Measurements from ENCODE around the gene NHLRC4. TPM values are rescaled to one million over a fixed set of nuclear protein-coding genes. Genes with fewer than 3 reads are reported as not detected.

The NHLRC4 gene
- total RNA-seq, 2 donors from 2014 or later, result 2.0 to 3.2 TPM

DNA sequence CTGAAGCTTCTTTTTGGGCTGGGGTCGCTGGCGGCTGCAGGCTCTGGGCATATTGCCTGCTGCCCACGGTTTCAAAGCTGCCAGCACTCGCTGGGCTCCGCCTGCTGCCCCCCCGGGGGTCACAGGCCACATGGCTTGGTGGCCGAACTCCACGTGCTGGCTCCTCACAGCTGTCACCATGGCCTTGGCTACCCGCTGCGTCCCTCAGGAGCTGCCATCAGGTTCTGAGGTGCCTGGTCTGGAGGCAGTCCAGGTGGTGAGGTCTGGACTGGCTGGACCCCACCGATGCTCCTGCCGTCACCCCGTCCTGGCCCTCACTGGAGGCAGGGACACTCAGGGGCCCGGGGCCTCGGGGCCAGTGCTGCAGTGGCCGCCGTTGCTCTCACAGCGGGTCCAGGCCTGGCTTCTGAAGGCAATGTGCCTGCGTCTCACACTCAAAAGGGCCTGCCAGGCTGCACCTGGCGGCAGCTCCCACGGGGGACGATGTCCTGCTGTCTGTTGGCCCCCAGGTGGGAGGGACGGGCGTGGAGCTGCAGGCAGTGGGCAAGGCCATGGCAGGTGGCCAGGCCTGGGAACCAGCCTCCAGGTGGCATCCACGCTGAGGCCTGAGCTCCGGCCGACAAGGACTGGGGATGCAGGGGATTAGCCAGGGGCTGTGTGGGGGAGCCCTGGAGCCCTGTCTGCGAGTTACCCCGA lies 26.0 kb upstream of the NHLRC4 start:
- Histone ChIP-seq H3K9me3 (no peaks in the 10 kb centered on the region), H3K4me1 (ENCODE audit: control insufficient read depth in 1 of 2, low read depth in 2 of 2) (no peaks in the 10 kb centered on the region), H3K27ac (no peak overlapping the region), H3K27me3 (replicated peaks; ENCODE audit: insufficient read depth) (no peaks in the 10 kb centered on the region), H3K36me3 (no peaks in the 10 kb centered on the region), H3K4me3 (no peak overlapping the region)
- ATAC-seq (ENCODE audit: insufficient number of reproducible peaks, low FRiP score, low read depth) (no peak), DNase-seq (ENCODE audit: low spot score) (no peak)
- TF ChIP-seq, protein P1, sequence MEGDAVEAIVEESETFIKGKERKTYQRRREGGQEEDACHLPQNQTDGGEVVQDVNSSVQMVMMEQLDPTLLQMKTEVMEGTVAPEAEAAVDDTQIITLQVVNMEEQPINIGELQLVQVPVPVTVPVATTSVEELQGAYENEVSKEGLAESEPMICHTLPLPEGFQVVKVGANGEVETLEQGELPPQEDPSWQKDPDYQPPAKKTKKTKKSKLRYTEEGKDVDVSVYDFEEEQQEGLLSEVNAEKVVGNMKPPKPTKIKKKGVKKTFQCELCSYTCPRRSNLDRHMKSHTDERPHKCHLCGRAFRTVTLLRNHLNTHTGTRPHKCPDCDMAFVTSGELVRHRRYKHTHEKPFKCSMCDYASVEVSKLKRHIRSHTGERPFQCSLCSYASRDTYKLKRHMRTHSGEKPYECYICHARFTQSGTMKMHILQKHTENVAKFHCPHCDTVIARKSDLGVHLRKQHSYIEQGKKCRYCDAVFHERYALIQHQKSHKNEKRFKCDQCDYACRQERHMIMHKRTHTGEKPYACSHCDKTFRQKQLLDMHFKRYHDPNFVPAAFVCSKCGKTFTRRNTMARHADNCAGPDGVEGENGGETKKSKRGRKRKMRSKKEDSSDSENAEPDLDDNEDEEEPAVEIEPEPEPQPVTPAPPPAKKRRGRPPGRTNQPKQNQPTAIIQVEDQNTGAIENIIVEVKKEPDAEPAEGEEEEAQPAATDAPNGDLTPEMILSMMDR (IDR thresholded peaks at IDR 0.05), result no peak

DNA sequence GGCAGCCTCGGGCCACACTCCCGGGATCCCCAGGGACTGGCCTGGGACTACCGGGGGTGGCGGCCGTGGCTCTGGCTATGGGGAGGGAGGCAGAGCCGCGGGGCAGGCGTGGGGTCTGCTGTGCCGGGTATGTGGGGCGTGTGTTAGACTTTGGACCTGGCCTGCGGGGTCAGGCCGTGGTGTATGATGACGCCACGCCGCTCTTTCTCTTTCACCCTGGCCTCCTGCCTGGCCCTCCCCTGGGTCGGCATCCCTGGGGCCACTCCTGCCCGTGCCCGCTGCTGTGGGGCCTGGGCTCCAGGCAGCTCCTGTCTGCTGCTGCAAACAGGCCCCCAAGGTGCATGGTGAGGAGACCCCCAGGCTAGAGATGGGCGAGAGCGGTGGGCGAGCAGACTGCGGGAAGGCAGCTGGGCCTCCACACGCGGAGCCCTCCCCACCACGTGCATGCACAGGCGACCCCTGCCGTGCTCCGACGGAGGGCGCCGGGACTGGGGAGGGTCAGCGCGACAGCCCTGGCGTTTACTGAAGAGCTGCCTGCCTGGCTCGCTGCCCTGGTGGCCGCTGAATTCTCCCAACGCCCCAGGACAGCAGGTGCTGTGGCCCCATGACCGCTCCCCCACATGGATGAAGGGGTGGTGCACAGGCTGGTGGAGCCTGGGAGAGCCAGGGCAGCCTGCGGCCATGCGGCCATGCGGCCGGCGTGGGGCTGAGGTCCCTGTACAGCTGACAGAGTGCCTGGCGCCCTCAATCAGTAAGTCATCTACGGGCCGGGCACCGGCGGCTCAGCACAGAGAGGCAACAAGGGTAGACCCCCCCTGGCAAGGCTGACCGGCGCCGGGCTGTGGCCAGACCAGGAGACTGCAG lies 23.3 kb upstream of the NHLRC4 start:
- Histone ChIP-seq H3K4me3 (no peak overlapping the region), H3K36me3 (peaks cover 5% of the 10 kb centered on the region), H3K4me1 (ENCODE audit: control insufficient read depth in 1 of 2, low read depth in 2 of 2) (no peaks in the 10 kb centered on the region), H3K27me3 (replicated peaks; ENCODE audit: insufficient read depth) (no peaks in the 10 kb centered on the region), H3K9me3 (no peaks in the 10 kb centered on the region), H3K27ac (no peak overlapping the region)
- TF ChIP-seq, protein P1 (IDR thresholded peaks at IDR 0.05), result no peak
- no peak for DNase-seq (ENCODE audit: low spot score)
- ATAC-seq (ENCODE audit: insufficient number of reproducible peaks, low FRiP score, low read depth), result no peak

DNA sequence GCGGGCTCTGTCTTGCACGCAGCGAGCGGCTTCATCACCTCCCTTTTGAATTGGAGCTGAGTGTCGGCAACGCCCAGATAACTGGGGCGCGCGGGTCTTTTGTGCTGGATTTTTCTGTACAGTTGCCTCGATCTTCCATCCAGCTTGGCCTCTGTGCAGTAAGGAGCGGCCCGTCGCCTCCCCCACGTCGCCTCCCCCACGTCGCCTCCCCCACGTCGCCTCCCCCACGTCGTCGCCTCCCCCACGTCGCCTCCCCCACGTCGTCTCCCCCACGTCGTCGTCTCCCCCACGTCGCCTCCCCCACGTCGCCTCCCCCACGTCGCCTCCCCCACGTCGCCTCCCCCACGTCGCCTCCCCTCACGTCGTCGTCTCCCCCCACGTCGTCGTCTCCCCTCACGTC lies 22.3 kb upstream of the NHLRC4 start:
- no peak for ATAC-seq (ENCODE audit: insufficient number of reproducible peaks, low FRiP score, low read depth)
- Histone ChIP-seq H3K36me3 (peaks cover 5% of the 10 kb centered on the region), H3K27ac (no peak overlapping the region), H3K27me3 (replicated peaks; ENCODE audit: insufficient read depth) (no peaks in the 10 kb centered on the region), H3K9me3 (no peaks in the 10 kb centered on the region), H3K4me3 (no peak overlapping the region), H3K4me1 (ENCODE audit: control insufficient read depth in 1 of 2, low read depth in 2 of 2) (no peaks in the 10 kb centered on the region)
- TF ChIP-seq, protein P1 (IDR thresholded peaks at IDR 0.05), result no peak
- no peak for DNase-seq (ENCODE audit: low spot score)

DNA sequence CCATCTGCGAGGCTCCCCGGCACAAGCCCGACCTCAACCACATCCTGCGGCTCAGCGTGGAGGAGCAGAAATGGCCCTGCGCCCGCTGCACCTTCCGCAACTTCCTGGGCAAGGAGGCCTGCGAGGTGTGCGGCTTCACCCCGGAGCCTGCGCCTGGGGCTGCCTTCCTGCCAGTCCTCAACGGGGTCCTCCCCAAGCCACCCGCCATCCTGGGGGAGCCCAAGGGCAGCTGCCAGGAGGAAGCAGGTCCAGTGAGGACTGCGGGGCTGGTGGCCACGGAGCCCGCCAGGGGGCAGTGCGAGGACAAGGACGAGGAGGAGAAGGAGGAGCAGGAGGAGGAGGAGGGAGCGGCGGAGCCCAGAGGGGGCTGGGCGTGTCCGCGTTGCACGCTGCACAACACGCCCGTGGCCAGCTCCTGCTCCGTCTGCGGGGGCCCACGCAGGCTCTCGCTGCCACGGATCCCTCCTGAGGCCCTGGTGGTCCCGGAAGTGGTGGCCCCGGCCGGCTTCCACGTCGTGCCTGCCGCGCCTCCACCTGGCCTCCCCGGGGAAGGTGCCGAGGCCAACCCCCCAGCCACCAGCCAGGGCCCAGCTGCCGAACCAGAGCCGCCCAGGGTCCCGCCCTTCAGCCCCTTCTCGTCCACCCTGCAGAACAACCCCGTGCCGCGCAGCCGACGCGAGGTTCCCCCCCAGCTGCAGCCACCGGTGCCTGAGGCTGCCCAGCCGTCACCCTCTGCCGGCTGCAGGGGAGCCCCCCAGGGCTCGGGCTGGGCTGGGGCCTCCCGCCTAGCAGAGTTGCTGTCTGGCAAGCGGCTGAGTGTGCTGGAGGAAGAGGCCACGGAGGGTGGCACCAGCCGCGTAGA lies 19.7 kb upstream of the NHLRC4 start:
- Histone ChIP-seq H3K27me3 (replicated peaks; ENCODE audit: insufficient read depth) (no peaks in the 10 kb centered on the region), H3K4me1 (ENCODE audit: control insufficient read depth in 1 of 2, low read depth in 2 of 2) (no peaks in the 10 kb centered on the region), H3K27ac (no peak overlapping the region), H3K36me3 (peaks cover 6% of the 10 kb centered on the region), H3K4me3 (no peak overlapping the region), H3K9me3 (no peaks in the 10 kb centered on the region)
- TF ChIP-seq, protein P1 (IDR thresholded peaks at IDR 0.05), result peak; percentile 23
- DNase-seq (ENCODE audit: low spot score) (no peak), ATAC-seq (ENCODE audit: insufficient number of reproducible peaks, low FRiP score, low read depth) (no peak)

DNA sequence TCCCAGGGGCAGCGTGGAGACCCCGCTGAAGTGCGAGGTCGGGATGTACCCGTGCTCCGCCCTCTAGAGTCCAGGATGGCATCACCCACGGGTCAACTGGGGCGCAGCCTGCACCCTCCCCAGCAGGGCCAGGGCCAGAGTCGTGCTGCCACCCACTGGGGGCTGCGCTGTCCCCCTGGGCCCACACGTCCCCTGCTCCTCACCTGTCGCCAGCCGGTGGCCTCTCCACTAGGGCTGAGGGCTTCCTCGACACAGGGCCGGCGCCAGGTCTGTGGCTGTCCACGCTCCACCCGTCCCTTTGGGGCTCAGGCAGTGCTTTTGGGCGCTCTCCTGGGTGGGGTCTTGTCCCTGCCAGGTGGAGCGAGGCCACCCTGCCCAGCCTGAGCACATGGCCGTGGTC lies 18.2 kb upstream of the NHLRC4 start:
- DNase-seq (ENCODE audit: low spot score), result no peak
- TF ChIP-seq, protein P1 (IDR thresholded peaks at IDR 0.05), result no peak
- ATAC-seq (ENCODE audit: insufficient number of reproducible peaks, low FRiP score, low read depth), result no peak
- H3K27ac ChIP-seq, result no peak overlapping the region
- H3K27me3 ChIP-seq (replicated peaks; ENCODE audit: insufficient read depth), result no peaks in the 10 kb centered on the region
- H3K4me1 ChIP-seq (ENCODE audit: control insufficient read depth in 1 of 2, low read depth in 2 of 2), result no peaks in the 10 kb centered on the region
- H3K9me3 ChIP-seq, result no peaks in the 10 kb centered on the region
- peaks cover 12% of the 10 kb centered on the region for H3K36me3 ChIP-seq
- no peak overlapping the region for H3K4me3 ChIP-seq

All from thoracic aorta (tissue), 2 donors.